GM19324 (cell line): Measurements from ENCODE around the gene NUDT16L1.

Source experiments
- ATAC-seq: cut with Tn5 transposase; IDR thresholded peaks from one replicate; pipeline ENCODE4 v1.9.1; 2021; ENCODE audit warnings: mild to moderate bottlenecking, moderate library complexity; ENCODE audit not compliant: unreplicated experiment, low FRiP score

The NUDT16L1 gene

GRCh38 chr16:4682084-4682591 is 11.2 kb upstream of the NUDT16L1 start:
- no peak for ATAC-seq

- ATAC-seq, result no peak
Measured at GRCh38 chr16:4682616-4683254, 10.6 kb upstream of the NUDT16L1 start.

DNA sequence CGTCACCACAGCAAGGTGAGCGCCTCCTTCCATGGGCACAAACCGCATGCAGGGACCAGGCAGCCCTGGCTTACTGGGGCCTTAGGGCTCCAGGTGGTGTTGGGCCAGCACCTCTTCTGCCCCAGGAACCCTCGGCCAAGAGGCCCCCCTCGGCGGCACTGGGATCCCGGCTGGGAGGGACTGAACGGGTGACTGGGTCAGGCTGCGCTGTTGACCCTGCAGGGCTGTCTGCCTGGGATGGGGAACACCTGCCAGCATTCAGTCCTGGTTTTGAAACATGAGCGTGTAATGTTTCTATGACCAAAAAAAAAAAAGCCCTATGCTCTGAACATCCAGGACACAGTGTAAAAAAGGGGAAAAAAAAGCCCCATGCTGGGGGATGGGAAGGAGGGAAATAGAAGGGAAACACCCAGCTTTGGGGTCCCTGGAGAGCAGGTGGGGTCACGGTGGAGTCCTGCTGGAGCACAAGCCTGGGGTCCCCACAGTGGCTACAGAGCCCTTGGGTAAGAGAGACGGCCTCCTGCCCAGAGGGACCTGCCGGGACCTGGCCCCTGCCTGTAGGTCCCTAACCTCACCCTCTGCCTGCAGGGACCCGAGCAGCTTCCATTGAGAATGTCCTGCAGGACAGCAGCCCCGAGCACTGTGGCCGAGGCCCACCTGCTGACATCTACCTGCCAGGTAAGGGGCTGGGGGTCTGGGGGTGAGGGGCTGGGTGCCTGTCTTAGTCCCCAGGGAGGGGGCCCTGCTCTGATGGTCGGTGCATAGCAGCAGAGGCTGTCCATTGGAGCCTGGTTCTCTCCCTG is 9.9 kb upstream of the NUDT16L1 start:
- ATAC-seq, result no peak

DNA sequence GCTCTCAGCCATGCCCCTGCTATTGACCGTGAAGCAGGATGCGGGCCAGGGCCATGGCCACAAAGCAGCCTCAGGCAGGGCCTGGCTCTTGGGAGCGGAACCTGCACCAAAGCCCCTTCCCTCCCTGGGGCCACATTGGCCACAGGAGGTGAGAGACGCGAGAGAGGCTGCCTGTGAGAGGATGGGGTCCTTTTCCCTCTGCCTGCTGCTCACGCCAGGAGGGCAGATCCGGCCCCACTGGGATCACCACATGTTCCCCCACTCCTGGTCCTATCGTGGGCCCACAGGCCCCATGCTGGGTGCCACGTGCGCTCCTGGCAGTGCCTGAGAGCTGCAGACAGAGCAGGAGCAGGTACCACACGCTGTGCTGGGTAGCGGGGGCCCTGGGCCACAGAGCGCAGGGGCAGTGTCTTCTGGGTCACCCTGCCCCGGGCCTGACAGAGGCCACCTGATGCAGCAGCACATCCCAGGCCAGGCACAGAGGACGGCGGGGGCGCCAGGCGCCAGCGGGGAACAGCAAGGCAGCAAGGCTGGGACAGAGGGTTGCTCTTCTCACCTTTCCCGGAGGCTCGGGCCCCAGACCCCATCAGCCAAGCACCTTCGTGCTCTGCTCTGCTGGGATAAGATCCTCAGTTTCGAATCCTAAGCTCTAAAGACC is 9.2 kb upstream of the NUDT16L1 start:
- no peak for ATAC-seq

- no peak for ATAC-seq
Measured at GRCh38 chr16:4684763-4685162, 8.6 kb upstream of the NUDT16L1 start.

DNA sequence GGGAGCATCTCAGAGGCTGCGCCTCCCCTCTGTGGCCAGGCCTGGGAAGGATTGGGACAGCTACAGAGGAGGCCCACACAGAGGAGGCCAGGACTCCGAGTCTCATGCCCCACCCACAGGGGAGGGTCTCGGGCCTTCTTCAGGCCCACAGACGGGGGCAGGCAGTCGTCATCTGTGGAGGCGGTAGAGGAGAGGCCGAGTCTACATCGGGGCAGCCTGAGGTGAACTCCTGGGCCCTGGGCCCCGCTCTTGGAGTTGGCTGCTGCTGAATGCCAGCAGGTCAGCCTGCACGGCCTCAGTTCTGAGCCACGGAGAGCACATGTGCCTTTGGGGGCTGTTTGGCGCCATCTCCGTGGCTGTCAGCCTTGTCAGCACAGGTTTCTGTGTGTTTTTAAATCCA is 8.1 kb upstream of the NUDT16L1 start:
- no peak for ATAC-seq

GRCh38 chr16:4685776-4686496 is 7.4 kb upstream of the NUDT16L1 start:
- no peak for ATAC-seq

DNA sequence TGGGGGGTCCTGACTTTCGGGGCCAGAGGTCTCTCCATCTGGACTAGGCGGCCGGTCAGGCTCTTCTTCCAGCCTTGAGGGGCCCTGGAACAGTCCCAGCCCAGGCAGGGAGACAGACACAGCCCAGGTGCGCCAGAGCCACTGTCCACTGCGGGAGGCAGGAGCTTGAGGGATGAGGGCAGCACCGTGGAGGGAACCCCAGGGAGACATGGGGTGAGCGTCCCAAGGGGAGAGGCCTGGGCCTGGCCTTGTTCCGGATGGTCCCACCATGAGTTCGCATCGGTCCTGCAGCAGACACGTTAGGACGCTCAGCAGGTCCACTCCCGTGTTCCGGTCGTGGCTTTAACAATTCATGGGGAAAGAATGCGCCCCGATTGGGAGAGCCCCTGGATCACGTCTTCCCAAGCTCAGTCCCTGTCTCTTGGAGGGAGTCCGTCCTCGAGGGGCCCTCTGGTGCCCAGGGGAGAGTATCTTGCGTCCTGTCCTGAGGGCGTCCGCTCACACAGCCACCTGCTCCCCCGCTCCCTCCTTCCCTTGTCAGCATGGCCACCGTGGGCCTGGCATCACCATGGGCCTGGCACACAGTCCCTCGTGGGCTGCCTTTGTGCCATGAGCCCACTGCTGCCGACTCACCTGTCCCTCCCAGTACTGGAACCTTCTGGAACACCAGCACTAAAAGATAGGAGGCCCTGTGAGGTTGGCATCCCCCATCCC is 6.7 kb upstream of the NUDT16L1 start:
- no peak for ATAC-seq

- no peak for ATAC-seq
Measured at GRCh38 chr16:4687416-4687815, 5.9 kb upstream of the NUDT16L1 start.

GRCh38 chr16:4687946-4688673 is 5.3 kb upstream of the NUDT16L1 start:
- no peak for ATAC-seq

DNA sequence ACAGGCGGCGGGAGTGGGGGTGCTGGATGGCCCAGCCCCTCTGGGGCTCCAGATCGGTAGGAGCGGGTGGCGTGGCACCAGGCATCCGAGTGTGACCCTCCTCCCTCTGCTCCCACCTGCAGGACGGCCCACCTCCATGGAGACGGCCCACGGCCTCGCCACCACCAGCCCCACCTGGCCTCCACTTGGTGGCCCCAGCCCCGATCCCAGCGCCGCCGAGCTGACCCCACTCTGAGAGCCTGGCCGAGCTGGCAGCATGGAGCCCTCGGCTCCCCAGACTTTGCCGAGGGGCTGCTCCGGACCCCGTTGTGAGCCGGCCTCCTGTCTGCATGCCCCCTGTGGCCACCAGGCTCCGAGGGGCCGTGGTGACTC is 4.7 kb upstream of the NUDT16L1 start:
- no peak for ATAC-seq

- no peak for ATAC-seq
Measured at GRCh38 chr16:4689091-4689671, 4.2 kb upstream of the NUDT16L1 start.

- no peak for ATAC-seq
Measured at GRCh38 chr16:4689864-4690704, 3.3 kb upstream of the NUDT16L1 start.

- ATAC-seq, result no peak
Measured at GRCh38 chr16:4690946-4691665, 2.3 kb upstream of the NUDT16L1 start.

DNA sequence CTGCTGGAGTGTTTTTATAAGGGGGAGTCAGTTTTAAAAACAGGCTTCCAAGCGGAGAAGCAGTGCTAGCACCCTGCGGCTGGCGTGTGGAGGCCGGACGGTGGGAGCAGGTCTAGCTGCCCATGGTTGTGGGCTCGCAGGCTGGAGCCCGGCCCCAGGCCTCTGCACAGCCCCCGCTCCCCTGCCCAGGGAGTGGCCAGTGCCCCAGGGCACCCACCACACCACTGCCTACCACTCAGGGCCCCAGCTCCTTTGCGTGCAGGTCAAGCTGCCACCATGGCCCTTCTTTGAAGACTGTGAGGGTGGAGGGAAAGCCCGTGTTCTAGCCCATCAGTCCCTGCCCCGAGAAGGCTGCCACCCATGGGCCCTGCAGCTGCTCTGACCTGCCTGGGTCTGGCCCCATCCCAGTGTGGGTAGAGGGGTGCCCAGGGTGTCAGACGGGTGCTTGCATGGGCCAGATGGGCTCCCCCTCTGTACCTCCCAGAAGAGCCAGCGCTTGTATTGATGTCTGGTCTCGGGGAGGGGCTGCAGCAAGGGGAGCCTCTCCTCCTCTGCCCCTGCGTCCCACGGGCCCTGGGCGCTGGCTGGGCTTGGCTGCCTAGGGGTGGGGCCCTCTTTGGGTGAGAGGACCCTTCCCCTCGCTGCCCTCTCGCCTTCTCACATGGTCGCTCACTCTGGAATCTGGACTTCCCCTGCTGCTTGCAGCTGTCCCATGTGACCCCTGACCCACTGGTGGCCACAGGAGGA is 1.5 kb upstream of the NUDT16L1 start:
- no peak for ATAC-seq

GRCh38 chr16:4692460-4693295 is 684 bp upstream of the NUDT16L1 start:
- peak; percentile 13 for ATAC-seq
